ENCODE data around the gene PSMB7. TPM values are rescaled to one million over a fixed set of nuclear protein-coding genes. Genes with fewer than 3 reads are reported as not detected.

The PSMB7 gene
- total and polyA plus RNA-seq, 4 experiments from 2014 or later, result 56.9 to 226 (median 113) TPM

- Mint-ChIP-seq H3K27me3 (no peaks in the 10 kb centered on the region), H3K9me3 (peaks cover 0 to 2% (median 0%) of the 10 kb centered on the region in 8 donors), H3K36me3 (peaks cover 3 to 32% of the 10 kb centered on the region in 2 donors), H3K4me1 (peaks cover 0 to 4% (median 0%) of the 10 kb centered on the region in 4 donors), H3K27ac (peak overlapping the region in 1 of 7 donors; percentile 69), H3K4me3 (no peak overlapping the region)
- peaks cover 6% of the 10 kb centered on the region for H3K36me3 ChIP-seq (ENCODE audit: insufficient read depth, low read length)
- no peak overlapping the region for H3K4me3 ChIP-seq (ENCODE audit: low read length in 2 of 2)
- intact Hi-C loops (cut with micrococcal nuclease), result no loop called here
- ChIA-PET CTCF (ENCODE audit: partially characterized antibody) (no interaction called here), POLR2A (ENCODE audit: partially characterized antibody) (no interaction called here)
- DNase-seq, result no peak
- no peaks in the 10 kb centered on the region for H3K4me1 ChIP-seq (ENCODE audit: insufficient read depth, low read length)
- H3K27me3 ChIP-seq (ENCODE audit: insufficient read depth, low read length), result no peaks in the 10 kb centered on the region
- H3K9me3 ChIP-seq (ENCODE audit: control insufficient read depth in 1 of 2, low read length in 2 of 2), result no peaks in the 10 kb centered on the region
- no peak overlapping the region for H3K27ac ChIP-seq (ENCODE audit: low read depth, low read length)
These were observed 71.5 kb downstream of the PSMB7 start for GRCh38 chr9:124343533-124344290.

GRCh38 chr9:124342776-124343485 lies 72.3 kb downstream of the PSMB7 start:
- no peaks in the 10 kb centered on the region for H3K4me1 ChIP-seq (ENCODE audit: insufficient read depth, low read length)
- Mint-ChIP-seq H3K36me3 (peaks cover 8 to 30% of the 10 kb centered on the region in 2 donors), H3K27me3 (no peaks in the 10 kb centered on the region), H3K9me3 (peaks cover 0 to 7% (median 0%) of the 10 kb centered on the region in 8 donors), H3K4me3 (no peak overlapping the region), H3K4me1 (peaks cover 0 to 4% (median 0%) of the 10 kb centered on the region in 4 donors), H3K27ac (peak overlapping the region in 1 of 7 donors; percentile 53)
- intact Hi-C loops (cut with micrococcal nuclease), result no loop called here
- H3K27ac ChIP-seq (ENCODE audit: low read depth, low read length), result no peak overlapping the region
- ChIA-PET CTCF (ENCODE audit: partially characterized antibody) (no interaction called here), POLR2A (ENCODE audit: partially characterized antibody) (no interaction called here)
- no peaks in the 10 kb centered on the region for H3K36me3 ChIP-seq (ENCODE audit: insufficient read depth, low read length)
- H3K9me3 ChIP-seq (ENCODE audit: control insufficient read depth in 1 of 2, low read length in 2 of 2), result no peaks in the 10 kb centered on the region
- no peak overlapping the region for H3K4me3 ChIP-seq (ENCODE audit: low read length in 2 of 2)
- no peaks in the 10 kb centered on the region for H3K27me3 ChIP-seq (ENCODE audit: insufficient read depth, low read length)
- DNase-seq, result no peak

- Histone ChIP-seq H3K27me3 (ENCODE audit: insufficient read depth, low read length) (no peaks in the 10 kb centered on the region), H3K9me3 (ENCODE audit: control insufficient read depth in 1 of 2, low read length in 2 of 2) (no peaks in the 10 kb centered on the region), H3K27ac (ENCODE audit: low read depth, low read length) (no peak overlapping the region), H3K4me3 (ENCODE audit: low read length in 2 of 2) (no peak overlapping the region), H3K36me3 (ENCODE audit: insufficient read depth, low read length) (no peaks in the 10 kb centered on the region), H3K4me1 (ENCODE audit: insufficient read depth, low read length) (no peaks in the 10 kb centered on the region)
- ChIA-PET POLR2A (ENCODE audit: partially characterized antibody) (no interaction called here), CTCF (ENCODE audit: partially characterized antibody) (no interaction called here)
- intact Hi-C loops (cut with micrococcal nuclease), result no loop called here
- H3K9me3 Mint-ChIP-seq, result peaks cover 0 to 8% (median 0%) of the 10 kb centered on the region in 8 donors
- peaks cover 0 to 4% (median 0%) of the 10 kb centered on the region in 4 donors for H3K4me1 Mint-ChIP-seq
- H3K4me3 Mint-ChIP-seq, result no peak overlapping the region
- H3K36me3 Mint-ChIP-seq, result peaks cover 13 to 32% of the 10 kb centered on the region in 2 donors
- DNase-seq, result no peak
- H3K27ac Mint-ChIP-seq, result no peak overlapping the region
- no peaks in the 10 kb centered on the region for H3K27me3 Mint-ChIP-seq
These were observed 72.9 kb downstream of the PSMB7 start for GRCh38 chr9:124342402-124342775.

- H3K27ac ChIP-seq (ENCODE audit: low read depth, low read length), result no peak overlapping the region
- Mint-ChIP-seq H3K4me1 (peaks cover 0 to 4% (median 0%) of the 10 kb centered on the region in 4 donors), H3K9me3 (peaks cover 0 to 13% (median 0%) of the 10 kb centered on the region in 8 donors), H3K27ac (peak overlapping the region in 1 of 7 donors; percentile 46), H3K4me3 (no peak overlapping the region), H3K27me3 (no peaks in the 10 kb centered on the region), H3K36me3 (peaks cover 18 to 31% of the 10 kb centered on the region in 2 donors)
- no peak for DNase-seq
- H3K4me1 ChIP-seq (ENCODE audit: insufficient read depth, low read length), result no peaks in the 10 kb centered on the region
- ChIA-PET CTCF (ENCODE audit: partially characterized antibody) (no interaction called here), POLR2A (ENCODE audit: partially characterized antibody) (no interaction called here)
- H3K27me3 ChIP-seq (ENCODE audit: insufficient read depth, low read length), result no peaks in the 10 kb centered on the region
- no peaks in the 10 kb centered on the region for H3K36me3 ChIP-seq (ENCODE audit: insufficient read depth, low read length)
- H3K9me3 ChIP-seq (ENCODE audit: control insufficient read depth in 1 of 2, low read length in 2 of 2), result no peaks in the 10 kb centered on the region
- H3K4me3 ChIP-seq (ENCODE audit: low read length in 2 of 2), result no peak overlapping the region
- intact Hi-C loops (cut with micrococcal nuclease), result no loop called here
These were observed 73.6 kb downstream of the PSMB7 start for GRCh38 chr9:124341455-124342170.

GRCh38 chr9:124340219-124341069 lies 74.8 kb downstream of the PSMB7 start:
- no peak overlapping the region for H3K27ac ChIP-seq (ENCODE audit: low read depth, low read length)
- Mint-ChIP-seq H3K4me3 (no peak overlapping the region), H3K9me3 (peaks cover 0 to 13% (median 0%) of the 10 kb centered on the region in 8 donors), H3K27me3 (no peaks in the 10 kb centered on the region), H3K4me1 (peaks cover 0 to 4% (median 0%) of the 10 kb centered on the region in 4 donors), H3K36me3 (peaks cover 28 to 36% of the 10 kb centered on the region in 2 donors), H3K27ac (peak overlapping the region in 1 of 7 donors; percentile 7)
- no peak for DNase-seq
- H3K4me1 ChIP-seq (ENCODE audit: insufficient read depth, low read length), result no peaks in the 10 kb centered on the region
- no peaks in the 10 kb centered on the region for H3K36me3 ChIP-seq (ENCODE audit: insufficient read depth, low read length)
- intact Hi-C loops (cut with micrococcal nuclease), result no loop called here
- no peaks in the 10 kb centered on the region for H3K27me3 ChIP-seq (ENCODE audit: insufficient read depth, low read length)
- ChIA-PET CTCF (ENCODE audit: partially characterized antibody) (no interaction called here), POLR2A (ENCODE audit: partially characterized antibody) (no interaction called here)
- H3K9me3 ChIP-seq (ENCODE audit: control insufficient read depth in 1 of 2, low read length in 2 of 2), result no peaks in the 10 kb centered on the region
- no peak overlapping the region for H3K4me3 ChIP-seq (ENCODE audit: low read length in 2 of 2)

- H3K9me3 Mint-ChIP-seq, result peaks cover 0 to 13% (median 0%) of the 10 kb centered on the region in 8 donors
- Histone ChIP-seq H3K4me1 (ENCODE audit: insufficient read depth, low read length) (no peaks in the 10 kb centered on the region), H3K27ac (ENCODE audit: low read depth, low read length) (no peak overlapping the region), H3K9me3 (ENCODE audit: control insufficient read depth in 1 of 2, low read length in 2 of 2) (no peaks in the 10 kb centered on the region), H3K36me3 (ENCODE audit: insufficient read depth, low read length) (no peaks in the 10 kb centered on the region), H3K4me3 (ENCODE audit: low read length in 2 of 2) (no peak overlapping the region), H3K27me3 (ENCODE audit: insufficient read depth, low read length) (no peaks in the 10 kb centered on the region)
- DNase-seq, result no peak
- intact Hi-C loops (cut with micrococcal nuclease), result no loop called here
- CTCF ChIA-PET (ENCODE audit: partially characterized antibody), result no interaction called here
- no peak overlapping the region for H3K4me3 Mint-ChIP-seq
- H3K27me3 Mint-ChIP-seq, result no peaks in the 10 kb centered on the region
- peaks cover 0 to 4% (median 0%) of the 10 kb centered on the region in 4 donors for H3K4me1 Mint-ChIP-seq
- POLR2A ChIA-PET (ENCODE audit: partially characterized antibody), result no interaction called here
- H3K27ac Mint-ChIP-seq, result no peak overlapping the region
- H3K36me3 Mint-ChIP-seq, result peaks cover 33 to 39% of the 10 kb centered on the region in 2 donors
These were observed 75.6 kb downstream of the PSMB7 start for GRCh38 chr9:124339603-124340146.

Measured in CD4-positive, alpha-beta memory T cell (primary cell).